Measurements from ENCODE around the gene RBM28. TPM values are rescaled to one million over a fixed set of nuclear protein-coding genes. Genes with fewer than 3 reads are reported as not detected.
A peak's percentile ranks its signal among the peaks of the same experiment; 100 is the strongest.

RBM28 gene
- total and polyA plus RNA-seq, 2 of the 8 experiments (the other 6 are each of a cell fraction or from before 2014, with no cell fraction given) = 12.8 to 65.3 TPM

DNA sequence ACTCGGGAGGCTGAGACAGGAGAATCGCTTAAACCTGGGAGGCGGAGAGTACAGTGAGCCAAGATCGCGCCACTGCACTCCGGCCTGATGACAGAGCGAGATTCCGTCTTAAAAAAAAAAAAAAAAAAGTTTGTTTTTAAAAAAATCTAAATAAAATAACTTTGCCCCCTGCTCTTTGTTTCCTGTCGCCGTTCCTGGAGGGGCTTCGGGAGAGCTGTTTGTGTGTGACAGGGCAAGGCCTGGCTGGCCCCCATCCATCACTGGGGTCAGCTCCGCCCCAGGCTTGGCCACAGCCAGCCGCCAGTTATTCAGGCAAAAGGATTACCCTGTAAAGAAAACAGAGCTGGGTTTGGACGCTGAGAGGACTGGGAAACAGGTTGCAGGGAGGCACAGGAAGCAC lies 86.2 kb downstream of the RBM28 start:
- POLR2A ChIA-PET (ENCODE audit: partially characterized antibody) = interaction anchor here (5.8 kb wide), 1 partner anchor 10 kb away, joined by 23 read pairs; no protein-coding TSS in a partner anchor
- no peak for TF ChIP-seq SAP30 (IDR thresholded peaks at IDR 0.05; ENCODE audit: insufficient read depth, insufficient replicate concordance, low read length)
- no peak for TF ChIP-seq JUN (IDR thresholded peaks at IDR 0.05; ENCODE audit: low read depth, low read length)
- TF ChIP-seq TAF1 (IDR thresholded peaks at IDR 0.05; ENCODE audit: low read depth, low read length) = no peak
- TF ChIP-seq ZNF274 (IDR thresholded peaks at IDR 0.05; ENCODE audit: borderline replicate concordance, extremely low read depth, low read length) = no peak
- TF ChIP-seq GABPA (IDR thresholded peaks at IDR 0.05; ENCODE audit: borderline replicate concordance, insufficient read depth, low read length) = no peak
- TF ChIP-seq KDM1A (IDR thresholded peaks at IDR 0.05; ENCODE audit: borderline replicate concordance, low read length) = no peak
- no peak for TF ChIP-seq NRF1 (IDR thresholded peaks at IDR 0.05; ENCODE audit: low read depth, low read length)
- no peak for TF ChIP-seq EP300 (IDR thresholded peaks at IDR 0.05; ENCODE audit: borderline replicate concordance in 1 of 2, low read depth in 2 of 2, low read length in 2 of 2)
- TF ChIP-seq TAF7 (optimal IDR thresholded peaks at IDR 0.05; ENCODE audit: borderline replicate concordance, low read depth, low read length) = no peak
- TF ChIP-seq, protein P1, sequence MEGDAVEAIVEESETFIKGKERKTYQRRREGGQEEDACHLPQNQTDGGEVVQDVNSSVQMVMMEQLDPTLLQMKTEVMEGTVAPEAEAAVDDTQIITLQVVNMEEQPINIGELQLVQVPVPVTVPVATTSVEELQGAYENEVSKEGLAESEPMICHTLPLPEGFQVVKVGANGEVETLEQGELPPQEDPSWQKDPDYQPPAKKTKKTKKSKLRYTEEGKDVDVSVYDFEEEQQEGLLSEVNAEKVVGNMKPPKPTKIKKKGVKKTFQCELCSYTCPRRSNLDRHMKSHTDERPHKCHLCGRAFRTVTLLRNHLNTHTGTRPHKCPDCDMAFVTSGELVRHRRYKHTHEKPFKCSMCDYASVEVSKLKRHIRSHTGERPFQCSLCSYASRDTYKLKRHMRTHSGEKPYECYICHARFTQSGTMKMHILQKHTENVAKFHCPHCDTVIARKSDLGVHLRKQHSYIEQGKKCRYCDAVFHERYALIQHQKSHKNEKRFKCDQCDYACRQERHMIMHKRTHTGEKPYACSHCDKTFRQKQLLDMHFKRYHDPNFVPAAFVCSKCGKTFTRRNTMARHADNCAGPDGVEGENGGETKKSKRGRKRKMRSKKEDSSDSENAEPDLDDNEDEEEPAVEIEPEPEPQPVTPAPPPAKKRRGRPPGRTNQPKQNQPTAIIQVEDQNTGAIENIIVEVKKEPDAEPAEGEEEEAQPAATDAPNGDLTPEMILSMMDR (IDR thresholded peaks at IDR 0.05; ENCODE audit: control extremely low read depth in 1 of 3, insufficient read depth in 1 of 3, low read depth in 1 of 3, low read length in 3 of 3) = no peak

More for the DNA sequence above, 86.2 kb downstream of the RBM28 start:
- Histone ChIP-seq H3K56ac (replicated peaks; ENCODE audit: insufficient read length, low read depth, low read length) (no peak overlapping the region), H3K23ac (ENCODE audit: insufficient read length) (no peak overlapping the region), H3K4me3 (ENCODE audit: extremely low read depth in 1 of 4, insufficient read depth in 2 of 4, low read depth in 3 of 4, low read length in 4 of 4) (no peak overlapping the region), H4K5ac (ENCODE audit: insufficient read length, low read depth, low read length) (no peak overlapping the region), H2BK5ac (ENCODE audit: low read depth, low read length) (no peak overlapping the region), H2AFZ (ENCODE audit: low read length) (no peak overlapping the region), H3K27me3 (replicated peaks in 1 of 4; ENCODE audit: control insufficient read depth in 3 of 4, extremely low read depth in 1 of 4, insufficient read depth in 3 of 4, low read length in 3 of 4) (no peaks in the 10 kb centered on the region), H3K18ac (ENCODE audit: extremely low read depth, low read length) (no peak overlapping the region), H3K27ac (ENCODE audit: low read depth, low read length) (no peak overlapping the region), H2BK12ac (ENCODE audit: low read depth, low read length) (no peak overlapping the region), H2AK5ac (ENCODE audit: low read depth, low read length) (no peak overlapping the region), H4K91ac (replicated peaks; ENCODE audit: insufficient read length, low read length) (no peak overlapping the region), H2BK15ac (ENCODE audit: low read length) (no peak overlapping the region), H3K14ac (ENCODE audit: insufficient read length) (no peak overlapping the region), H3K9ac (replicated peaks in 1 of 4; ENCODE audit: extremely low read depth in 1 of 4, low read depth in 3 of 4, low read length in 3 of 4) (no peak overlapping the region), H2BK120ac (replicated peaks; ENCODE audit: low read depth, low read length) (no peak overlapping the region), H4K8ac (ENCODE audit: extremely low read depth, insufficient read depth, low read length) (peak overlapping the region; percentile 51; the same call in 1 of the 2 replicates), H3K4me2 (ENCODE audit: insufficient read depth in 1 of 2, low read depth in 2 of 2, low read length in 2 of 2) (no peak overlapping the region), H3K36me3 (ENCODE audit: control insufficient read depth in 2 of 4, insufficient read depth in 4 of 4, low read length in 3 of 4) (no peaks in the 10 kb centered on the region), H3K79me2 (ENCODE audit: control insufficient read depth in 1 of 2, insufficient read depth in 2 of 2, low read length in 2 of 2) (no peaks in the 10 kb centered on the region), H3K4ac (replicated peaks; ENCODE audit: insufficient read length, low read depth, low read length) (no peak overlapping the region), H3K23me2 (ENCODE audit: low read depth, low read length) (no peaks in the 10 kb centered on the region), H2BK20ac (ENCODE audit: low read length) (no peak overlapping the region), H3K79me1 (ENCODE audit: low read depth, low read length) (no peaks in the 10 kb centered on the region; the same call in 1 of the 2 replicates), H3K4me1 (replicated peaks in 1 of 4; ENCODE audit: control insufficient read depth in 3 of 4, insufficient read depth in 4 of 4, low read length in 3 of 4) (peaks cover 3 to 15% (median 8%) of the 10 kb centered on the region in 4 experiments), H4K20me1 (replicated peaks in 1 of 2; ENCODE audit: control insufficient read depth in 1 of 2, insufficient read depth in 2 of 2, low read length in 2 of 2) (no peaks in the 10 kb centered on the region), H3K9me3 (ENCODE audit: insufficient read depth in 2 of 2, low read depth in 1 of 2, low read length in 1 of 2) (0 out of 4 replicates have a peak, but pooled peaks cover 0 to 3% of the 10 kb centered on the region in 2 experiments)
- WGBS, 2 experiments (ENCODE audit: extremely low coverage in 1 of 2, insufficient coverage in 1 of 2, insufficient read length in 1 of 2, insufficient replicate concordance in 2 of 2, low coverage in 1 of 2, low lambda C conversion rate in 2 of 2, missing lambda C conversion rate in 1 of 2) = 83% methylated on average over 14 of the region's 14 CpGs; no CpG with 5 or more reads in 1 of the 2 experiments
- no peak for FAIRE-seq
- no peak for DNase-seq (ENCODE audit: low read depth in 1 of 2, low spot score in 2 of 2)
- CTCF ChIA-PET (ENCODE audit: partially characterized antibody) = interaction anchor here (0.7 to 1.1 kb wide), 3 partner anchors 30 to 674 kb away, joined by 3 read pairs; no protein-coding TSS in a partner anchor
